WTC11 (cell line): Measurements from ENCODE around the gene PTPRN2.

ENCODE experiments used
- OVOL2 ChIP-seq: fragments of 250-450 bp; sonication (Bioruptor Pico); IDR thresholded peaks from 2 replicates; pipeline ENCODE4 v1.9.0; 2021; ENCODE audit warnings: mild to moderate bottlenecking, borderline replicate concordance
- TP53 ChIP-seq: sonication (generic); formaldehyde crosslinking; IDR thresholded peaks from 2 replicates; pipeline ENCODE4 v1.8.1; 2023; ENCODE audit warnings: mild to moderate bottlenecking, missing genetic modification reagents
- TF ChIP-seq, protein P1 (sequence below): fragments of 200-600 bp; IDR thresholded peaks from 2 replicates; pipeline ENCODE4 v1.8.0; 2022; ENCODE audit warnings: antibody characterized with exemption

DNA sequence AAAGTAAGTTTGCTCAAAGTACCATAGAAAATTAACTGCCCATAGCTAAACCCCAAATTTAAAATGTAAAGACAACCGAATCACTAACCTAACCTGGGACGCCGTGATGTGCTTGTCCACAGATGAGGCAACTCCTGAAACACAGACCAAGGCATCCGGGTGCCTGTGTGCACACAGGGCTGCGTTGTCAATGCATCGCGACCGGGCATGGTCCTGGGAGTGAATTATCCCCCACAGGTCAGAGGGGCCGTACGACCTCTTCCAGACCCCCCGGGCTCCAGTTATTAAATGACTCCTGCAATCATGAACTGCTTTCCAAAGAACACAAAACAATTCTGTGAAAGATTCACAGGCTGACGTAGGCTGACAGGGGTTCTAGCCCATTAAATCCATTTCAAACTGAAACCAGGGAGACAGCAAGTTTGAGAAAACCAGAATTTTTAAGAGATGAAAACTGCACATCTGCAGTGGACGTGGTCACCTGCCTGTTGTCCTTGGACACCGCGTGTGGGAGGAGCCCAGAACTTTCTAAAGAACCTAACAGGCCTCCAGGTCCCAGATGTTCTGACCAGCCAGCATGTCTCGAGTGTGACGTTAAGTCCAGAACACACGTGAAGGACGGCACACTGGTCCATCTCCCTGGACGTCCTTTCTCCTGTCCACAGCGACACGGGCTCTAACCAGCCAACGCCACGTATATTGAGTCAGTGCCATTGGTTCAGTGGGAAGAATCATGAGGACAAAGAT, 953.0 kb downstream of the PTPRN2 start:
- TF ChIP-seq, protein P1, sequence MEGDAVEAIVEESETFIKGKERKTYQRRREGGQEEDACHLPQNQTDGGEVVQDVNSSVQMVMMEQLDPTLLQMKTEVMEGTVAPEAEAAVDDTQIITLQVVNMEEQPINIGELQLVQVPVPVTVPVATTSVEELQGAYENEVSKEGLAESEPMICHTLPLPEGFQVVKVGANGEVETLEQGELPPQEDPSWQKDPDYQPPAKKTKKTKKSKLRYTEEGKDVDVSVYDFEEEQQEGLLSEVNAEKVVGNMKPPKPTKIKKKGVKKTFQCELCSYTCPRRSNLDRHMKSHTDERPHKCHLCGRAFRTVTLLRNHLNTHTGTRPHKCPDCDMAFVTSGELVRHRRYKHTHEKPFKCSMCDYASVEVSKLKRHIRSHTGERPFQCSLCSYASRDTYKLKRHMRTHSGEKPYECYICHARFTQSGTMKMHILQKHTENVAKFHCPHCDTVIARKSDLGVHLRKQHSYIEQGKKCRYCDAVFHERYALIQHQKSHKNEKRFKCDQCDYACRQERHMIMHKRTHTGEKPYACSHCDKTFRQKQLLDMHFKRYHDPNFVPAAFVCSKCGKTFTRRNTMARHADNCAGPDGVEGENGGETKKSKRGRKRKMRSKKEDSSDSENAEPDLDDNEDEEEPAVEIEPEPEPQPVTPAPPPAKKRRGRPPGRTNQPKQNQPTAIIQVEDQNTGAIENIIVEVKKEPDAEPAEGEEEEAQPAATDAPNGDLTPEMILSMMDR = no peak
- TF ChIP-seq OVOL2 (CRISPR knock-in tag) = no peak
- TF ChIP-seq TP53 (CRISPR knock-in tag) = no peak
